GM18526 (cell line): ENCODE data around the gene OOSP3.

Experiments used
- POLR2A ChIP-seq: IDR thresholded peaks from 3 replicates; pipeline ENCODE4 v1.6.1; 2011; ENCODE audit not compliant: insufficient read length; ENCODE audit errors: extremely low read depth

The OOSP3 gene

DNA sequence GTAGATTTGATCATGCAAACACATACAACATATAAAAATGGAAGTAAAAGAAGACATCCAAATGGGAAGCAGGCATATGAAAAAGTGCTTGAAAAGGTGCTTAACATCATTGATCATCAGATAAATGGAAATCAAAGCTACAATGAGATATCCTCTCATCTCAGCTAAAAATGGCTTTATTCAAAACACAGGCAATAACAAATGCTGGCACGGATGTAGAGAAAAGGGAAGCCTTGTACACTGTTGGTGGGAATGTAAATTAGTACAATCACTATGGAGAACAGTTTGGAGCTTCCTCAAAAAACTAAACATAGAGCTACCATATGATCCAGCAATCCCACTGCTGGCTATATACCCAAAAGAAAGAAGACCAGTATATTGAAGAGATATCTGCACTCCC lies 11.7 kb upstream of the OOSP3 start:
- no peak for TF ChIP-seq POLR2A

DNA sequence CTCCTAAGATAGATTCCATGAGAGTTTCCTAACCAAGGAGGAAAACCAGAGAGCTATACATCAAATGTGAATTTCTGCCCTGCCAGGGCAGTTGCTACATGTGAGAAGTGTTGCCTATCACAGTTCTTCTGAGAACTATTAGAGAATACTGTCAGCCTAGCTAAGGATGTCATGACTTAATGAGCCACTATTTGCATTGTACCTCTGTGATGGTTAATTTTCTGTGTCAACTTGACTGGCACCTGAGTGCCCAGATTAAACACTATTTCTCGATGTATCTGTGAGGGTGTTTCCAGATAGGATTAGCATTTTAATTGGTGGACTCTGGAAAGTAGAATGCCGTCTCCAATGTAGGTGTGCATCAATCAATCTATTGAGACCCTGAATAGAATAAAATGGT lies 10.6 kb upstream of the OOSP3 start:
- no peak for TF ChIP-seq POLR2A

DNA sequence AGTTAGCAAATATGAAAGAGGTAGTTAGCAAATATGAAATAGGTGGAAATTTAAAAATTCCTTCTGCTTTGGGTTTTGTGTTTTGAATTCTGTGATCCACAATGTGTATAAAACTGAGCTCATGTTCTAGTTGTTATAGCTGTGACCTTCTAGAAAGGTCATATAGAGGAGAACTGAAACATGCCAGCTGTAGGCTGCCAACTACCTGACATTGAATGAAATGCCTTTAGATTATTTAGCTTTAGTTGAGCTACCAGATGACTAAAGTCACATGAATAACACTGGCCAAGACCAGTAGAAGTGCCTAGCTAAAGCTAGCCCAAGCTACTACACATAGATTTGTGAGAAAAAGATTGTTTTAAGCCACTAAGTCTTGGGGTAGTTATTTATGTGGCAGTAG lies 6.5 kb upstream of the OOSP3 start:
- no peak for TF ChIP-seq POLR2A

DNA sequence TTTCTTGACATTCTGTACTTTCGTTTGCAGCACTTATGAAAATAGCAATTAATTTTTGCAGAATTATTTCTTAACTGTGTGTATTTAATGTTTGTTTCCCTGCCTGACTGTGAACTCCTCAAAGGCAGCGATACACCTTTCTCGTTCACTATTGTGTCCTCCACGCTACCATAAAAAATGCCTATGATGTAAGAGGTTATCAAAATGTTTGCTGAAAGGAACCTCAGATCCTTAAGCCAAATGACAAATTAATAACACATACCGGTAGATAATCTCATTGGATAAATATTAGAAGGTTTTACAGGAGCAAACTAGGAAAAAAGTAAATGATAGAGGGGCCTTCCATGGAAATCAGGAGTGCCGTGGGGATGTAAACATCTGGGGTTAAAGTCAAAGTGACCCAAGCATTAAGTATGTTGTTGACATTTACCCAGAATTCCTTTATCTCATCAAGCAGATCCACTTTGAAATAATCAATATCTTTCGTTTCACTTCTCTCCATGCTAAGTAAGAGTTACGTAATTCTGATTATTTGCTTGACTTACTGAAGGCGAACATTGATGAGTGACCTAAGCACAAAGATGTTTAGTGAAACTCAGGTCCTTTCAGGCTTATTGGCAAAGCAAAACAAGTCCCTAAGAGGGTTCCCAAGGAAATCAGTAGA lies 2.6 kb upstream of the OOSP3 start:
- TF ChIP-seq POLR2A = no peak

DNA sequence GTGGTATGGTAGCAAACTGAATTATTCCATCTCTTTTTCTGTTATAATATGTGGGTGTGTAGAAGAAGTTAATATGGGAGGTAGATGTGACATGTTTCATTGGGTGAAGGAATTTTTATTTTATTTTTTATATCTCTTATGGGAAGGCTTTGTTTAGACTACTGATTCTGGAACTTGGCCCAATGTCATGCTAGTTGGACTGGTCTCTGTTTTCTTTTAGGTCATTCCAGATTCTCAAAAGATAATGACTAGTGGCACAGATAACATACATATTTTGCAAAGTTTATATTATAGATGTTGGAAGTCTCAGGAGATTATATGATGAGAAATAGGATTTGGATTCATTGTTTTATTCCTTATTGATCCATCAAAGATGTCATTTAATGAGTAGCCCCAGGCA lies 1.3 kb upstream of the OOSP3 start:
- no peak for TF ChIP-seq POLR2A

DNA sequence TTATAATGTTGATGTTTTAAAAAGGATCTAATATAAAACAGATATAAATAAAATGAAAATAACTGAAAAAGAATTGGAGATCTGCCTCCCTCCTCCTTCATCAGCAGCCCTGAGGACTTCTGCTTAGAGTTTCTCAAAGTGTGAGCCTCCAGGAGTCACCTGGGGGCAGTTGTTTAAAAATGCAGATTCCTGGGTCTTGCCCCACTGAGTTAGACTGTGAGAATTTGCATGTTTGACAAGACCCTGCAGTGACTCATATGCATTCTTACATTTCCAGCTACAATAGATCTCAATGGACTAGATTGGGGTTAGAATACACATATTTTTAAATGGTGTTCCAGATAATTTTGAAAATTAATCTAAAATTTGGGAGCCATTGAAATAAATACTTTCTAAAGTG lies 798 bp upstream of the OOSP3 start:
- TF ChIP-seq POLR2A = no peak

DNA sequence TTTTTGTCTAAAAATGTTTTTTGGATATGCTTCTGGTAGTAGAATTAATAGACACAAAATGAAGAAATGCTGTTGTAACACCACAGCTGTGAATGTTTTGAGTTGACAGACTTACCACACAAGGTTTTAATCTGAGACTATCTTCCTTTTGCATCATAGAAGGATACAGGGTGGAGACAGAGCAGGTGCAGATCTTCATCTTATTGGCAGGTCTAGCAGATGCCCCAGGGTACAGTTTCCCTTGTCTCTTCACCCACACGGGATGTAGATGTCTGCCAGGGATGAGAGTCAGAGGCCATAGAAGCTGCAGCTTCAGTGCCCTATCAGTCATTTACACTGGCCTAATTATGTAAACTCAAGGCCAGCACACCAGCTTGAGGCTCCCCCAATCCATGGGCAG lies 985 bp downstream of the OOSP3 start:
- TF ChIP-seq POLR2A = no peak

DNA sequence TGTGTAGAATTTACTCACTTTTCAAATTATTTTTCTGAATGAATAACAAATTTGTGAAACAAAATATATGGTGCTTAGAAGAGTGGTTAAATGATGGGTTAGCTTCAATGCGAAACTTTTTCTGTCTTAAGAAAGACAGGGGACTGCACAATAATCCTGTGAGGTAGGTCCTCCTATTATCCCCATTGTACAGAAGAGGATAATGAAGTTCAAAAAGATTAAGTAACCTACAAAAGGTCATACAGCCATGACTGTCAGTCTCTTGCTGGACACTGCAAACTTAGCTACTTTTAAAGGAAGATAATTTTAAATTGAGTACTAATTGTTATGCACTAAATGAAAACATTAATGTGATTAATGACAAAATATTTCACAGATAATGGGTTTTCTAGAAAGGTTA lies 5.0 kb downstream of the OOSP3 start:
- no peak for TF ChIP-seq POLR2A

DNA sequence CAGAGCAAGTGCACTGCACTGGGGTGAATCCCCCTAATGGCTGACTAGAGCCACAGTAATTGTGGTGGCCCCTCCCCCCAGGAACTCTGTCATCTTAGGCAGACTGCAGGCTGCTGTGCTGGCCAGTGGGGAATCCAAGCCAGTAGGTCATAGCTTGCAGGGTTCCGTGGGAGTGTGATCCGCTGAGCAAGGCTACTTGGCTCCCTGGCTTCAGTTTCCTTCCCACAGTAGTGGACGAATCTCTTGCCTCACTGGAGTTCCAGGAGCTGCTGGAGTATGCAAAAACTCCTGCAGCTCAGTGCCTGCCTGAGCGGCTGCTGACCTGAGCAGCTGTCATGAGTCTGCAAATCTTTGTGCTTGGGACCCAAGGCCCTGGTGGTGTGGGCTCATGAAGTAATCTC lies 13.2 kb downstream of the OOSP3 start:
- no peak for TF ChIP-seq POLR2A

DNA sequence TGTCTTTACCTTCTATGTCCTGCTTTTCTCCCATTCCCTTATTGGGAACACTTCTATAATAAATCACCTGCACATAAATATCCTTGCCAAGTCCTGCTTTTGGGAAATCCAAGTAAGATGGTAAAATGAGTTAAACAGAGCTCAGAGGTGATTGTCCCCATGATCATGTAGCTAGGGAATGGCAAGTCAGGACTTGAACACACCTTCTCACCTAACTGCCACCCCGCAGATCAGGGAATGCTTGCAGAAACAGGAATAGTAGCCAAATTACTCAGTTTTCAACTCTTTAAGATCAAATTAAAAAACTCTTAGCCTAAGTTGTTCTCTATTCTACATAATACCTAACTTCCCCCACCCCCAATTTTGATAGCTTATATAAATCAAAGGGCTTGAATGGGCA lies 16.0 kb downstream of the OOSP3 start:
- TF ChIP-seq POLR2A = no peak

DNA sequence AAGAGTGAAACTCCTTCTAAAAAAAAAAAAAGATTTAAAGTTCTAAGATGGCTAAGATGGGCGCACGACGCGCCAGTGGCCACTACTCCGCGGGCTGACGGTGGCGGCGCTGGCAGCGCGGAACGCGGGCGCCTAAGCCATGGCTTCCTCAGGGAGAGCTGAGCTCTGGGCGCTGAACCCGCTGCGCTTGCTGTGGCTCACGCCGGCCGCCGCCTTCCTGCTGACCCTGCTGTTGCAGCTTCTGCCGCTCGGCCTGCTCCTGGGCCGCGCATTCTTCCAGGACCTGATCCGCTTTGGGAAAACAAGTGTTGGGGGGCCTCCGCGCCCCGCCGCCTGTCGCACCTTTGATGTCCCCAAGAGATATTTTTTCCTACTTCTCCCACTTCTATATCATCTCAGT lies 19.5 kb downstream of the OOSP3 start:
- no peak for TF ChIP-seq POLR2A

DNA sequence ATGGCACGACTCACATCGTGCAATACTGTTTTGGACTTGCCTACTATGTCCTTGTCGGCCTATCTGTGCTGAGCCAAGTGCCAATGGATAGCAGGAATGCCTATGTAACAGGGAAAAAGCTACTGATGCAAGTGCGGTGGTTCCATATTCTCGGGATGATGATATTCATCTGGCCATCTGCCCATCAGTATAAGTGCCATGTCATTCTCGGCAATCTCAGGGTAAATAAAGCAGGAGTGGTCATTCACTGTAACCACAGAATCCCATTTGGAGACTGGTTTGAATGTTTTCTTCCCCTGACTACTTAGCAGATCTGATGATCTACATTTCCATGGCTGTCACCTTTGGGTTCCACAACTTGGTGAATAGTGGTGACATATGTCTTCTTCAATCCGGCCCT lies 20.1 kb downstream of the OOSP3 start:
- no peak for TF ChIP-seq POLR2A

DNA sequence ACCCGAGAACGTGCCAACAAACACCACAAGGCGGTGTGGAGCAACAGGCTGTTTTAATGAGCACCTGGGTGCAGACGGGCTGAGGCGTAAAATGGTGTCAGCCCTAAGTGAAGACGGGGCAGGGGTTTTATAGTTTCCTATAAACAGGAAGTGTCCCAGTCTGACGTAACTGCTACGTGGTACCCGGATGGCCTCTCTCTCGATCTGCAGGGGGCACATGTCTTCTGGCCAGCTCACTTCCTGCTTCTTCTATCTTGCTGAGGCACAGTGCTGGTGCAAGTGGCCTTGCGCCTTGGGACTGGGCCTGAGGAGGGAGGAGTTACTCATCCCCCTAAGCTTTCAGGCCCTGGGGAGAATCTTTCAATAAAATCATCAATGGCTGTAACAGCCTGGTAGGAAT lies 20.9 kb downstream of the OOSP3 start:
- TF ChIP-seq POLR2A = no peak

DNA sequence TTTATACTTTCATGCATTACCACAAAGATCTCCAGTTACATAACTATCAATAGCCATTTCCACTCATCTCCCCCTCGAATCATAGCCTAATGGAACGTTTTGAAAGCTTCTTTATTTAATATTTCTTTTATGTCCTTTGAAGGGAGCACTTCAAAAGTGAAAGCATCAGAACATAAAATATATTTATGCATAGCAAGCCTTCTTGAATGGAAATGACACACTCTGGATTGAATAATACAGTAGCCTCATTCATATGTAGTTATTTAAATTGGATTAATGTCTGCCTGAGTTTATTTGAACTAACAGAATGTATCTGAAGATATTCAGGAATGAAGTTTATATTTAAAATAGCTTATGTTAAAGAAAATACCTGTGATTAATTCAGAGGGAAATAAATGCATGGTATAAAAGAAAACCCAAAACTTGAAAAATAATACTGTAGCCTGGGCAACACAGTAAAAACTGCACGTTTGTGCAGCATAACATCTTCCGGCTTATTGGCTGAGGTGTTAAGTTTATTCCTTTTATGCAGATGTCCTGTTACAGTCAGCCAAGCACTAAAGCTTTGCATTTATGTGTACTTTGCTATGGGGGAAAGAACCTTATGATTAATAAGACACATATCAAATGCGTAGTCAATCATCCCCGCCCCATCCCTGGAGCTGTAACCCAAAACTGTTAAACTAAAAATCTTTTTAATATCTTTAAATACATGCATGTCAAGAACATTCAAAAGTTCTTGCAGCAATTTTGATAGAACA lies 22.0 kb downstream of the OOSP3 start:
- no peak for TF ChIP-seq POLR2A

DNA sequence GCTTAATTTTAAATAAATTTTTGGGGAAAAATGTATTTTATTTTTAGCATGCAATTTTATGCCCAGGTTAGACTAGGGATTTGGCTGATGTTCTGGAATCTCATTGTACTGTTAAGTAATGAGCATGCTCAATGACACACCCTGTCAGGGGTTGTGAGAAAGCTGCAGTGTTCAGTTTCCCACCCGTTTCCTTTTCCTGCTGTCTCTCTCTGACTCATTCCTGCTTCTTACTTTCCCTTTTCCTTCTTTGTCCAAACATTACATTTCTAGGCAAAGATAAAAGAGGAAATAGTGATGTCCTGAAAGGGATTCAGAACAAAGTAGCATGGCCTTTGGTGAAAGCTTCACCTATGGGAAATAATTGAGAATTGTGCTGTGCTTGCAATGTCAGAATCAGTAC lies 22.7 kb downstream of the OOSP3 start:
- TF ChIP-seq POLR2A = no peak

DNA sequence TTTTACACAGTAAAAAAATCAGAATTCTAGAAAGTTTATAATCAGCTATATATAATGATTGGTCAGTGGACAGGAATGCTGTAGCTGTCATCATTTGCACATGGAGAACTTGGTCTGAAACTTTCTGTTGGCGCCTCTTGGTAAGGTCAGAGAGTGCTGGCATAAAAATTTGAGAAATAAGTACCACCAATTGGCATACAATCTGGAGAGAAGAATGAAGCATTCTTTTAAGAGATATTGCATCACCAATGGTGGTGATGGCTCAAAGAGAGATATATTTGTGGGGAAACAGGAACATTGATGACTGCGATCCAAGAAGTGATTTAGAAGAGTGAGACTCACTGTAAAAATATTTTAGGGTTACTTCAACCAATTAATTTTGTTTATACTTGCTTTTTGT lies 39.9 kb downstream of the OOSP3 start:
- TF ChIP-seq POLR2A = no peak
